ENCODE measurements around the gene CHADL. TPM values are rescaled to one million over a fixed set of nuclear protein-coding genes. Genes with fewer than 3 reads are reported as not detected.
A peak's percentile ranks its signal among the peaks of the same experiment; 100 is the strongest.

Gene CHADL
- total and polyA plus RNA-seq, 9 of the 15 experiments (the other 6 are each of a cell fraction or from before 2014, with no cell fraction given) = not detected

- TF ChIP-seq NRF1 (conservative IDR thresholded peaks at IDR 0.05 in 1 of 2, IDR thresholded peaks at IDR 0.05 in 1 of 2) = peak; percentile 80 to 83
- TF ChIP-seq KDM2B (CRISPR knock-in tag; IDR thresholded peaks at IDR 0.05) = no peak
- TF ChIP-seq ZNF174 (CRISPR knock-in tag; IDR thresholded peaks at IDR 0.05) = no peak
- no peak for TF ChIP-seq MAFG (tag; conservative IDR thresholded peaks at IDR 0.05)
- TF ChIP-seq NFRKB (IDR thresholded peaks at IDR 0.05; ENCODE audit: low read depth) = 0 out of 2 replicates have a peak, but pooled peaks have one; percentile 31
- no peak for TF ChIP-seq TCFL5 (CRISPR knock-in tag; conservative IDR thresholded peaks at IDR 0.05)
- no peak for TF ChIP-seq ZNF121 (CRISPR knock-in tag; conservative IDR thresholded peaks at IDR 0.05)
- no peak for TF ChIP-seq ZNF212 (CRISPR knock-in tag; IDR thresholded peaks at IDR 0.05)
- TF ChIP-seq, protein P1, sequence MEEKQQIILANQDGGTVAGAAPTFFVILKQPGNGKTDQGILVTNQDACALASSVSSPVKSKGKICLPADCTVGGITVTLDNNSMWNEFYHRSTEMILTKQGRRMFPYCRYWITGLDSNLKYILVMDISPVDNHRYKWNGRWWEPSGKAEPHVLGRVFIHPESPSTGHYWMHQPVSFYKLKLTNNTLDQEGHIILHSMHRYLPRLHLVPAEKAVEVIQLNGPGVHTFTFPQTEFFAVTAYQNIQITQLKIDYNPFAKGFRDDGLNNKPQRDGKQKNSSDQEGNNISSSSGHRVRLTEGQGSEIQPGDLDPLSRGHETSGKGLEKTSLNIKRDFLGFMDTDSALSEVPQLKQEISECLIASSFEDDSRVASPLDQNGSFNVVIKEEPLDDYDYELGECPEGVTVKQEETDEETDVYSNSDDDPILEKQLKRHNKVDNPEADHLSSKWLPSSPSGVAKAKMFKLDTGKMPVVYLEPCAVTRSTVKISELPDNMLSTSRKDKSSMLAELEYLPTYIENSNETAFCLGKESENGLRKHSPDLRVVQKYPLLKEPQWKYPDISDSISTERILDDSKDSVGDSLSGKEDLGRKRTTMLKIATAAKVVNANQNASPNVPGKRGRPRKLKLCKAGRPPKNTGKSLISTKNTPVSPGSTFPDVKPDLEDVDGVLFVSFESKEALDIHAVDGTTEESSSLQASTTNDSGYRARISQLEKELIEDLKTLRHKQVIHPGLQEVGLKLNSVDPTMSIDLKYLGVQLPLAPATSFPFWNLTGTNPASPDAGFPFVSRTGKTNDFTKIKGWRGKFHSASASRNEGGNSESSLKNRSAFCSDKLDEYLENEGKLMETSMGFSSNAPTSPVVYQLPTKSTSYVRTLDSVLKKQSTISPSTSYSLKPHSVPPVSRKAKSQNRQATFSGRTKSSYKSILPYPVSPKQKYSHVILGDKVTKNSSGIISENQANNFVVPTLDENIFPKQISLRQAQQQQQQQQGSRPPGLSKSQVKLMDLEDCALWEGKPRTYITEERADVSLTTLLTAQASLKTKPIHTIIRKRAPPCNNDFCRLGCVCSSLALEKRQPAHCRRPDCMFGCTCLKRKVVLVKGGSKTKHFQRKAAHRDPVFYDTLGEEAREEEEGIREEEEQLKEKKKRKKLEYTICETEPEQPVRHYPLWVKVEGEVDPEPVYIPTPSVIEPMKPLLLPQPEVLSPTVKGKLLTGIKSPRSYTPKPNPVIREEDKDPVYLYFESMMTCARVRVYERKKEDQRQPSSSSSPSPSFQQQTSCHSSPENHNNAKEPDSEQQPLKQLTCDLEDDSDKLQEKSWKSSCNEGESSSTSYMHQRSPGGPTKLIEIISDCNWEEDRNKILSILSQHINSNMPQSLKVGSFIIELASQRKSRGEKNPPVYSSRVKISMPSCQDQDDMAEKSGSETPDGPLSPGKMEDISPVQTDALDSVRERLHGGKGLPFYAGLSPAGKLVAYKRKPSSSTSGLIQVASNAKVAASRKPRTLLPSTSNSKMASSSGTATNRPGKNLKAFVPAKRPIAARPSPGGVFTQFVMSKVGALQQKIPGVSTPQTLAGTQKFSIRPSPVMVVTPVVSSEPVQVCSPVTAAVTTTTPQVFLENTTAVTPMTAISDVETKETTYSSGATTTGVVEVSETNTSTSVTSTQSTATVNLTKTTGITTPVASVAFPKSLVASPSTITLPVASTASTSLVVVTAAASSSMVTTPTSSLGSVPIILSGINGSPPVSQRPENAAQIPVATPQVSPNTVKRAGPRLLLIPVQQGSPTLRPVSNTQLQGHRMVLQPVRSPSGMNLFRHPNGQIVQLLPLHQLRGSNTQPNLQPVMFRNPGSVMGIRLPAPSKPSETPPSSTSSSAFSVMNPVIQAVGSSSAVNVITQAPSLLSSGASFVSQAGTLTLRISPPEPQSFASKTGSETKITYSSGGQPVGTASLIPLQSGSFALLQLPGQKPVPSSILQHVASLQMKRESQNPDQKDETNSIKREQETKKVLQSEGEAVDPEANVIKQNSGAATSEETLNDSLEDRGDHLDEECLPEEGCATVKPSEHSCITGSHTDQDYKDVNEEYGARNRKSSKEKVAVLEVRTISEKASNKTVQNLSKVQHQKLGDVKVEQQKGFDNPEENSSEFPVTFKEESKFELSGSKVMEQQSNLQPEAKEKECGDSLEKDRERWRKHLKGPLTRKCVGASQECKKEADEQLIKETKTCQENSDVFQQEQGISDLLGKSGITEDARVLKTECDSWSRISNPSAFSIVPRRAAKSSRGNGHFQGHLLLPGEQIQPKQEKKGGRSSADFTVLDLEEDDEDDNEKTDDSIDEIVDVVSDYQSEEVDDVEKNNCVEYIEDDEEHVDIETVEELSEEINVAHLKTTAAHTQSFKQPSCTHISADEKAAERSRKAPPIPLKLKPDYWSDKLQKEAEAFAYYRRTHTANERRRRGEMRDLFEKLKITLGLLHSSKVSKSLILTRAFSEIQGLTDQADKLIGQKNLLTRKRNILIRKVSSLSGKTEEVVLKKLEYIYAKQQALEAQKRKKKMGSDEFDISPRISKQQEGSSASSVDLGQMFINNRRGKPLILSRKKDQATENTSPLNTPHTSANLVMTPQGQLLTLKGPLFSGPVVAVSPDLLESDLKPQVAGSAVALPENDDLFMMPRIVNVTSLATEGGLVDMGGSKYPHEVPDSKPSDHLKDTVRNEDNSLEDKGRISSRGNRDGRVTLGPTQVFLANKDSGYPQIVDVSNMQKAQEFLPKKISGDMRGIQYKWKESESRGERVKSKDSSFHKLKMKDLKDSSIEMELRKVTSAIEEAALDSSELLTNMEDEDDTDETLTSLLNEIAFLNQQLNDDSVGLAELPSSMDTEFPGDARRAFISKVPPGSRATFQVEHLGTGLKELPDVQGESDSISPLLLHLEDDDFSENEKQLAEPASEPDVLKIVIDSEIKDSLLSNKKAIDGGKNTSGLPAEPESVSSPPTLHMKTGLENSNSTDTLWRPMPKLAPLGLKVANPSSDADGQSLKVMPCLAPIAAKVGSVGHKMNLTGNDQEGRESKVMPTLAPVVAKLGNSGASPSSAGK (IDR thresholded peaks at IDR 0.05) = peak; percentile 77
- peak; percentile 65 for TF ChIP-seq C11orf30 (IDR thresholded peaks at IDR 0.05; ENCODE audit: low read depth)
Observed at GRCh38 chr22:41285820-41286638, 45.3 kb upstream of the CHADL start, which contains the start of gene RANGAP1 (continued).
